Measurements from ENCODE around the gene FNBP1. TPM values are rescaled to one million over a fixed set of nuclear protein-coding genes. Genes with fewer than 3 reads are reported as not detected.

Gene FNBP1
- polyA plus RNA-seq, 3 donors = 37.6 to 60.7 (median 51.4) TPM

GRCh38 chr9:129861447-129861827 is 181.6 kb downstream of the FNBP1 start:
- Histone ChIP-seq H3K9ac (ENCODE audit: insufficient read depth, low read length, poor library complexity, severe bottlenecking) (no peak overlapping the region), H3K79me2 (ENCODE audit: insufficient read depth, low read length) (no peaks in the 10 kb centered on the region), H3K27me3 (ENCODE audit: control insufficient read depth in 2 of 2, insufficient read depth in 2 of 2, low read length in 2 of 2) (no peaks in the 10 kb centered on the region), H4K20me1 (ENCODE audit: insufficient read depth, low read length) (no peaks in the 10 kb centered on the region), H2AFZ (ENCODE audit: insufficient read depth, low read depth, low read length, poor library complexity, severe bottlenecking) (no peak overlapping the region), H3K9me3 (replicated peaks in 1 of 2; ENCODE audit: control insufficient read depth in 1 of 2, insufficient read depth in 1 of 2, low read length in 2 of 2) (no peaks in the 10 kb centered on the region), H3K36me3 (replicated peaks in 1 of 2; ENCODE audit: control insufficient read depth in 1 of 2, insufficient read depth in 2 of 2, low read length in 2 of 2) (peaks cover 44 to 68% of the 10 kb centered on the region in 2 donors), H3K4me1 (ENCODE audit: control insufficient read depth in 1 of 2, insufficient read depth in 2 of 2, low read length in 2 of 2) (peaks cover 8 to 11% of the 10 kb centered on the region in 2 donors), H3K27ac (ENCODE audit: low read depth in 1 of 2, low read length in 2 of 2) (no peak overlapping the region), H3K4me3 (replicated peaks in 1 of 3; ENCODE audit: low read depth in 2 of 3, low read length in 3 of 3) (no peak overlapping the region), H3K4me2 (replicated peaks; ENCODE audit: extremely low read depth, low read length, poor library complexity, severe bottlenecking) (no peak overlapping the region)
- DNase-seq = no peak
- 84% methylated on average over 11 of the region's 12 CpGs for WGBS (ENCODE audit: insufficient coverage)
- H3K4me1 Mint-ChIP-seq = peaks cover 23% of the 10 kb centered on the region
- no peak overlapping the region for H3K4me3 Mint-ChIP-seq
- H3K27ac Mint-ChIP-seq = no peak overlapping the region
- H3K36me3 Mint-ChIP-seq = peaks cover 59 to 78% of the 10 kb centered on the region in 2 donors
- intact Hi-C loops (cut with micrococcal nuclease) = no loop called here
- H3K9me3 Mint-ChIP-seq = peaks cover 0 to 3% (median 0%) of the 10 kb centered on the region in 7 donors
- no peak for TF ChIP-seq CTCF (IDR thresholded peaks at IDR 0.05)
- H3K27me3 Mint-ChIP-seq (ENCODE audit: low read depth in 3 of 3) = peaks cover 0 to 4% (median 0%) of the 10 kb centered on the region in 3 donors

- Mint-ChIP-seq H3K4me1 (peaks cover 18% of the 10 kb centered on the region), H3K4me3 (no peak overlapping the region), H3K27me3 (ENCODE audit: low read depth in 3 of 3) (peaks cover 0 to 6% (median 0%) of the 10 kb centered on the region in 3 donors), H3K27ac (no peak overlapping the region), H3K36me3 (peaks cover 59 to 78% of the 10 kb centered on the region in 2 donors), H3K9me3 (peaks cover 0 to 3% (median 0%) of the 10 kb centered on the region in 7 donors)
- H3K9ac ChIP-seq (ENCODE audit: insufficient read depth, low read length, poor library complexity, severe bottlenecking) = no peak overlapping the region
- H3K27me3 ChIP-seq (ENCODE audit: control insufficient read depth in 2 of 2, insufficient read depth in 2 of 2, low read length in 2 of 2) = no peaks in the 10 kb centered on the region
- TF ChIP-seq CTCF (IDR thresholded peaks at IDR 0.05) = no peak
- H3K36me3 ChIP-seq (replicated peaks in 1 of 2; ENCODE audit: control insufficient read depth in 1 of 2, insufficient read depth in 2 of 2, low read length in 2 of 2) = peaks cover 43 to 68% of the 10 kb centered on the region in 2 donors
- no peak overlapping the region for H3K27ac ChIP-seq (ENCODE audit: low read depth in 1 of 2, low read length in 2 of 2)
- H4K20me1 ChIP-seq (ENCODE audit: insufficient read depth, low read length) = no peaks in the 10 kb centered on the region
- no peak for DNase-seq
- H3K4me1 ChIP-seq (ENCODE audit: control insufficient read depth in 1 of 2, insufficient read depth in 2 of 2, low read length in 2 of 2) = peaks cover 8 to 11% of the 10 kb centered on the region in 2 donors
- no peak overlapping the region for H3K4me2 ChIP-seq (replicated peaks; ENCODE audit: extremely low read depth, low read length, poor library complexity, severe bottlenecking)
- 70% methylated on average over 7 of the region's 11 CpGs for WGBS (ENCODE audit: insufficient coverage)
- H2AFZ ChIP-seq (ENCODE audit: insufficient read depth, low read depth, low read length, poor library complexity, severe bottlenecking) = no peak overlapping the region
- H3K4me3 ChIP-seq (replicated peaks in 1 of 3; ENCODE audit: low read depth in 2 of 3, low read length in 3 of 3) = no peak overlapping the region
- no peaks in the 10 kb centered on the region for H3K79me2 ChIP-seq (ENCODE audit: insufficient read depth, low read length)
- intact Hi-C loops (cut with micrococcal nuclease) = no loop called here
- no peaks in the 10 kb centered on the region for H3K9me3 ChIP-seq (replicated peaks in 1 of 2; ENCODE audit: control insufficient read depth in 1 of 2, insufficient read depth in 1 of 2, low read length in 2 of 2)
Observed at GRCh38 chr9:129860653-129861446, 182.1 kb downstream of the FNBP1 start.
